Epithelial cell of prostate (primary cell): ENCODE results near the gene CALHM6.
A peak's percentile ranks its signal among the peaks of the same experiment; 100 is the strongest.

Experiments used
- DNase-seq: peaks from one replicate; pipeline ENCODE4 v3.0.0-alpha.2; 2011; ENCODE audit warnings: low read depth, low spot score
- H3K27ac ChIP-seq: fragments of 450-650 bp; 2 replicates; pipeline ENCODE4 v1.5.1; 2017; ENCODE audit warnings: mild to moderate bottlenecking

The CALHM6 gene

DNA sequence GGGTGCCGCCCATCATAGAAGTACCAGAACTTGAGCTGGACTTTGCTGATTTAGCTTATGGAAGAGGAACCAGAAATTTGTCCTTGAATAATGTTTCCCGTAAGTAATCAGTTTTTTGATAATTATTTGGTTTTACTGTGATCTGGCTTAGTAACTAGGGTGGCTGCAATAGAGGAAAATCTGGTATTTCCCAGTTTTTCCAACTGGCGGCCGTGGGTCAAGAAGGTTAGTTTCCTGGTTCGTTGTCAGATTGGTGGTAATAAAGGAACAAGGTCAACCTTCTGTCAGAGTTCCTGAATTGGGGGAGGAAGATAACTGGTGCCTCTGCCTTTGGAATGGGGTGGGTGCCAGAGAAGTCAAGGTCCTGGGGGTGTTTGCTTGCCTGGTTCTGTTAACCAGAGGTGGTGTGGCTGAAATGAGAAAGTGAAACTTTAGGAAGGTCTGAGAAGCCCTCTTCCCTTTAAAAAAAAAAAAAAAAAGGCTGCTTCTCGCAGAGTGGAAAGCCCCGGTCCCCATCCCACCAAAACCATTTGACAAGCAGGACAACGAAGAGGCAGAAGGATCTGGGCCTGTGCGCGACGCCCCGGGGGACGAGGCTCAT is at the start of gene CALHM6:
TSS of gene CALHM6 (plus strand) at position 45 of the 601 bp plus-strand sequence. CDS start at position 600, 555 bp downstream.
- H3K27ac ChIP-seq: no peak within 1 kb of the TSS
- DNase-seq: no peak

DNA sequence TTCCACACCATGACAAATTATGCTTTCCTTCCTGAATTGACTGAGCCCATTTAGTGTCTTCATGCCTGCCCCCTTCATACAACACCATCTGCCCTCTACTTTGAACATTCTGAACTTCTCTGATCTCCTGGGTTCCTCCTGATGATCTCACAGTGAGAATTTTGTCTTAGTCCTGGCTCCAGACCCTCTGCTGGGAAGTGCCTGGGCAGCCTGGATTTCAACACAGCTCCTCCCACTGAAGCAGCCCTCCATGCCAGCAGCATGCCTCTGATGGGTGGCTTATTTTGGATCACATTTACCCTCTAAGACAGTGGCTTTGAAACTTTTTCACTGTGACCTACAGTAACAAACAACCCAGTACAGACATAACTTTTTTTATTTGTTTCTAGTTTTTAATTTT is 48.9 kb upstream of the CALHM6 start:
- no peak overlapping the region for H3K27ac ChIP-seq
- no peak for DNase-seq

DNA sequence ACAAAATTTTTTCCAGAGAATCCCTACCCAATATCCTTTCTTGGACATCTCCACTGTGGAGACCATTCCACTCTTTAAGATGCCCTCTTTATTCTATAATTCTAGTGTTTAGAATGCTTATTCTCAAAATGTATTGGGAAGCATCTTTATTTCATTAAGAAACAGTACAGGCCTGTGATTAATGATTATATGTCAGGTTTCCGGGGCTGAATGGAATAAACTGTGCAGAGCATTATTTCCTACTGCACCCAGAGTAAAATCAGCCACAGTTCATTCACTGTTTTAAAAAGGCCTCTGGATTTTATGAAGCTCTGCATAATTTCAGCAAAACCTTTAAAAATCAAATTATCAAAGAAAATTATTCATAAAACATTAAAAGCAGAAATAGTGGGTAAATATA is 47.8 kb upstream of the CALHM6 start:
- no peak for DNase-seq
- H3K27ac ChIP-seq: no peak overlapping the region

DNA sequence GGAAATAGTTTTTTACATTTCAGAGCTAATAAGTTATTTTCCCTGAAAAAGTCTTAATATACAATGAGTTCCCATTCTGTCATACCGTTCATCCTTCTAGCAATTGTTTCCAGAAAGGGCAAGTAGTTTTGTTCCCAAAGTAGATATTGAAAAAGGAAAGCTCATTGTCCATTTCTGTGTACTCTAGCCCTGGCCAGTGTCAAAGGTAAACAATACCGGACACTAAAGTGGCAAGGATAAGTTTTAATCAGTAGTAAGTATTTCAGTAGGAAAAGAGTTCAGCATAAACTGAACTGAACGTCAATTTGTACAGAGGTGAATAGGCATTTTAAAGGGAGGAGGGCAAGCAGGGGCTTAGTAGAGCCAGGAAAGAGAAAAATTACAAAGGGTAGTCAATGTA is 43.5 kb upstream of the CALHM6 start:
- H3K27ac ChIP-seq: no peak overlapping the region
- no peak for DNase-seq

DNA sequence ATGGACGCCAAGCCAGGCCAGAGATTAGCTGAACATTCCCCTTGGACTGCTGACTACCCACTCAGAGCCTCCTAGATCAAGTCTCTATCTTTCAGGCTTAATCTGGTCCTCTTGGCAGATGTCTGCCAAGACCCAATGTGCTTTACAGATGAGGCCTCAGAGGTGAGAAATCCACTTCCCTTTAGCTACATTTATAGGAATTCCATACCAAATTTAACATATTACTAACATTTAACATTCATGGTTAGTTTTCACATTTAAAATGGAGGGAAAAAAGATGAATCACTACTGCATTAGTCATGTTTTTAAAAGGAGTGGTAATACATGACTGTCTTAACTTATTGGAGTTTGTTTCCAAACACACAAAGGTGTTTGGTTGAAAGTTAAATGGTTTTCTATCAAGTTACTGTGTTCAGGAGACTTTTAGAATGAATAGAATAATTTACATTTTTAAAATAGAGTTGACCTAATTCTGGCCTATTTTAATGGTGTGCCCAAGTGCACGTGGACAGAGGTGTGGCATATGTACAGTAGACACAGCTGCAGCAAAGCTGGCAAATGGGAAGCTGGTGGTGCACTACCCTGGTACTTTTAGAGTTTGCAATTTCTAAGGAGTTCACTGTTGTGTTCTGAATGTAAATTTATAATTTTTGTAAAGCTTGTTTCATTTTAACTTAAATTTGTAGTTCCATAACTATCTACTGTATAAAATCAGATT is 41.9 kb upstream of the CALHM6 start:
- H3K27ac ChIP-seq: peak overlapping the region; percentile 61
- no peak for DNase-seq

DNA sequence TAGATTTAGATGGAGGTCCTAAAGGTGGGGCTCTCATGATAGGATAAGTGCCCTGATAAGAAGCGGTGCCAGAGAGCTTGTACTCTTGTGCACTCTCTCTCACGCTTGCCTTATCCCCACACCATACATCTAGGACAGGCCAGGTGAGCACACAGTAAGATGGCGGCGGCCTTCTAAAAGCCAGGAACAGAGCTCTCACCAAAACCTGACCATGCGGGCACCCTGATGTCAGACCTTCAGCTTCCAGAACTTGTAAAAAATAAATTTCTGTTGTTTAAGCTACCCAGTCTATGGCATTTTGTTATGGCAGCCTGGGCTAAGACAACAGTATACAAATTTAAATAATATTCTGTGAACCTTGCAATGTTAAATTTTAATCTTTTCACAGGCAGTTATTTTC is 40.8 kb upstream of the CALHM6 start:
- no peak for DNase-seq
- H3K27ac ChIP-seq: no peak overlapping the region

DNA sequence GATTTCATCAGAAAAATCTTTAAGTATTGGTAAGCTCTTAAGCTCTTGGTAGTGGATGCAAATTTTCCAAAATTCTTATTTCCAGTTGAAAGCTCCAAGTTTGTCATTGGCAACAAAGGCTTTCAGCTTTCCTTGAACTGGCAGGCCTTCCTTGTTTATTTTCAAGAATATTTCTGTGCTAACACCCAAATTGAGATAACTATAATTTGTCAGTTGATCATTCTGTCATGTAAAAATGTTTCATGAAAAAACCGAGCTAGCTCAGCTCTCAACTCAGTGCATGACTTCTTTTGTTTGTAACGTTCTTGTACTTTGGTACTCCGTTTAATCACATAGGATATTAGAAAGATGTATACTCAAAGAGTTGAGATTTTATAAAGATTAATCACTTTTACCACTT is 38.9 kb upstream of the CALHM6 start:
- DNase-seq: no peak
- H3K27ac ChIP-seq: no peak overlapping the region

DNA sequence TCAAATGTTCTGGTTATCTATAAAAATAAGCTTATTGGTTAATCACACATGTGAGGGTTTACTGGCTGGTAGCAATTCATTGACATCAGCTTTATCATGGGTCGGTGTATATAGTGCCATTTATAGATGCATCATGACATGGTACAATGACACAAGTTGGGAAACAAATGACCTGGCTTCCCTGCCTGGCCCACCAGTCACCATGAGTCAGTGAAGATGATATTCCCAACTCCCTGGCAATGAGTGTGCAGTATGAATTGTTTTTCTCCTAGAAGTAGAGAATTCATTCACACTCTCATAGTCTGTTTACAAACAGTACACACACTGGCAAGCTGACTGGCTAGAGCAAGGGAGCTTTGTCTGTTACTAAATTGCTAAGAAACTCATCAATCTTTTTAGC is 37.2 kb upstream of the CALHM6 start:
- DNase-seq: no peak
- peak overlapping the region; percentile 70 for H3K27ac ChIP-seq

DNA sequence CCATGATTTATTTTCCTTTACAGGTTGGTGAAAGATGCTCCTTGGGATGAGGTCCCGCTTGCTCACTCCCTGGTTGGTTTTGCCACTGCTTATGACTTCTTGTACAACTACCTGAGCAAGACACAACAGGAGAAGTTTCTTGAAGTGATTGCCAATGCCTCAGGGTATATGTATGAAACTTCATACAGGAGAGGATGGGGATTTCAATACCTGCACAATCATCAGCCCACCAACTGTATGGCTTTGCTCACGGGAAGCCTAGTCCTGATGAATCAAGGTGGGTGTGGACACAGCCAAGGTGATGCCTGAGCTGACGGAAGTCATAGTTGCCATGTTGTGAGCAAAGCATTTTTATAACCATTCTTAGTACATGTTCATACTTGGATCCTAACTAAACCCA is 34.6 kb upstream of the CALHM6 start:
- peak; percentile 92 for DNase-seq
- peak overlapping the region; percentile 70 for H3K27ac ChIP-seq

DNA sequence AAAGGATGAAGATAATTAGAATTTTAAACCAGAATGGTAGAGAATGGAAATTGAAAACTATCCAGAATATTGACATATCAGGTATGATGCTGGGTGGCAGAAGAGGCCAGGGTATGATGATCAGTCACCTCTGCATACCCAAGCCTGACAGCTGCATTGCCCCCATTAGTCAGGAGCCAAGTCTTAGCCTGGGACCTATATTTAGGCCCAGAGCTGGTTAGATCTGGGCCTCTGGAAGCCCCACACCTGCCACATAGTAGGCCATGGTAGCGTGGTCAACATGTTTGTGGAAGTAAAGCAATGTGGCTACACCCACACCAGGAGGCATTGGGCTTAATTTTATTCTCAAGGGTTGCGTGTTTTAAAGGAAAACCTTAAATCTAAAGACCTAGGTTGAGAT is 32.1 kb upstream of the CALHM6 start:
- H3K27ac ChIP-seq: no peak overlapping the region
- no peak for DNase-seq

DNA sequence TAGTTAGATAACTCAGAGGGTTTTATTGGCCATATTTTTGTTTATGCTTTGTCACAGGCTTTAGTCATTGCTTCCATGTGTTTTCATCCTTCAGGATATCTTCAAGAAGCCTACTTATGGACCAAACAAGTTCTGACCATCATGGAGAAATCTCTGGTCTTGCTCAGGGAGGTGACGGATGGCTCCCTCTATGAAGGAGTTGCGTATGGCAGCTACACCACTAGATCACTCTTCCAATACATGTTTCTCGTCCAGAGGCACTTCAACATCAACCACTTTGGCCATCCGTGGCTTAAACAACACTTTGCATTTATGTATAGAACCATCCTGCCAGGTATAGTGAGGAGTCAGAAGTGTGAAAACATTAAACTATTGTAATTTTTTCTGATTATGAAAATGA is 30.3 kb upstream of the CALHM6 start:
- H3K27ac ChIP-seq: no peak overlapping the region
- no peak for DNase-seq

DNA sequence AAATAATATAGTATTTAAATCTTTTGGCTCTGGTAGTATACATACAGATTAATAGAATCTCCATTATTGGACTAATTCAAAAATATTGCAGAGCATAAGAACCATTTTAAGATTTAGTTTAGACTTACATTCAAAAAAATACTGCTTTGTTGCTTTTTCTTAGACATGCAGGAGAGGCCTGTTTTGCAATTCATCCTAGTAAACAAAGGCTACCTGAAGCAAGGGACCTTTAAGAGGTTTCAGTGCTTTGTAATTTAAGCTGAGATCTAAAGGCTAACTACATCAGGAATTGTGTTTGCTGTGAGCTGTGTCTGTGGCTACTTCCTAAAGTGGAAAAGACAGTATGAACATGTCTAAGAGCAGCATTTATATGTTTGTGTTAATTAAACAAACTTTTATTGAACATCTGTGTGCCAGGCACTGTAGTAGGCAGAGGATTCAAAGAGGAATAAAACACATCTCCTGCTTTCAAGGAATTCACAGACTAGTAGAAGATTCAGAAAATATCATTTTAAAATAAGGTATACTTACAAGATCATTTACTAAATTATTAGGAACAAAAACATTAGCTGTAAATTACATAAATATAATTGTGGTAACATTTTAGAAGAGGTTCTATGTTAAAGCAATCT is 29.1 kb upstream of the CALHM6 start:
- no peak overlapping the region for H3K27ac ChIP-seq

DNA sequence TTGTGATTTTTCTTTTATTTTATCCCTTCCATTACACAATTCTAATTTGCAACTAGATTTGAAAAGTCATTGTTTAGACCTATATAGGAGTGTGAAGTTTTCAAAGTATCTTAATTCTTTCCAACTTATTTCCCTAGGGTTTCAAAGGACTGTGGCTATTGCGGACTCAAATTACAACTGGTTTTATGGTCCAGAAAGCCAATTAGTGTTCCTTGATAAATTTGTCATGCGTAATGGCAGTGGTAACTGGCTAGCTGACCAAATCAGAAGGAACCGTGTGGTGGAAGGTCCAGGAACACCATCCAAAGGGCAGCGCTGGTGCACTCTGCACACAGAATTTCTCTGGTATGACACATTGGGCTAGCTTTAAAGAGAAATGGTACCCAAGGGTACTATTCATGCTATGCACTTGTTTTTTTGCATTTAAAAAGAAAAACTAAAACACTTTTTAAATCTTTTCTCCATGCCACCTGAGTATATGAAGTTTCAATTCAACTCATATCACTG is 27.9 kb upstream of the CALHM6 start:
- no peak overlapping the region for H3K27ac ChIP-seq
- DNase-seq: no peak

More for the DNA sequence above, 29.1 kb upstream of the CALHM6 start:
- no peak for DNase-seq

DNA sequence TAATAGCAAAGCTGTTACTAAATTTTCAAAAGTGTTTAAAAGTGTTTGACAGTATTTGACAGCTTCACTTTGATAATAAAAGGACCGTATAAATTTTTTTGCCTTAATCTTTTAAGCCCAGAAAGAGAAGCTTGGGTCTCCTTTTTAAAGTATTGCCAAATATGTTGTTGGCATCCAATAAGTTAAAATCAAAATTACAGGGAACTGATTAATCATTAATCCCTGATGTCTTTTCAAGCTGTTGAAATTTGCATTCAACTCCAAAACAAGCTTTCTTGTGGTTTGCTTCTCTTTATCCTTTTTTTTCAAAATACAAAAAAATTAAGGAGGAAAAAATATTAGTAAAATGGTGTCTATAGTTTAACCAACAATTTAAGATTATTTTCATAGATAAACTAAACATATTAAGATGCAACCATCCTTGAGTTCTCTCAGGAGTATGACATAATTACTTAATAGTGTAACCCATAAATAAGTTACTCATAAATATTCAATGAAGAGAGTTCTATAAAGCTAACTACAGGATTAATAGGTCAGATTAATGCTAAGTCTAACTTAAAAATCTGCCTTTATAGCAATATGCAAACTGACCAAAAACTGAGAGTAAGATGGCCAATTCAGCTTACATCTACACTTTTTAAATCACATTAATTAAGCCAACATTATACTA is 27.0 kb upstream of the CALHM6 start:
- DNase-seq: no peak
- H3K27ac ChIP-seq: no peak overlapping the region

DNA sequence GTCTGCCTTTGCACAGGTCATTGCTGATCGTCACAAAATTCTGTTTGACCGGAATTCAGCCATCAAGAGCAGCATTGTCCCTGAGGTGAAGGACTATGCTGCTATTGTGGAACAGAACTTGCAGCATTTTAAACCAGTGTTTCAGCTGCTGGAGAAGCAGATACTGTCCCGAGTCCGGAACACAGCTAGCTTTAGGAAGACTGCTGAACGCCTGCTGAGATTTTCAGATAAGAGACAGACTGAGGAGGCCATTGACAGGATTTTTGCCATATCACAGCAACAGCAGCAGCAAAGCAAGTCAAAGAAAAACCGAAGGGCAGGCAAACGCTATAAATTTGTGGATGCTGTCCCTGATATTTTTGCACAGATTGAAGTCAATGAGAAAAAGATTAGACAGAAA is 24.6 kb upstream of the CALHM6 start:
- H3K27ac ChIP-seq: no peak overlapping the region
- DNase-seq: no peak

DNA sequence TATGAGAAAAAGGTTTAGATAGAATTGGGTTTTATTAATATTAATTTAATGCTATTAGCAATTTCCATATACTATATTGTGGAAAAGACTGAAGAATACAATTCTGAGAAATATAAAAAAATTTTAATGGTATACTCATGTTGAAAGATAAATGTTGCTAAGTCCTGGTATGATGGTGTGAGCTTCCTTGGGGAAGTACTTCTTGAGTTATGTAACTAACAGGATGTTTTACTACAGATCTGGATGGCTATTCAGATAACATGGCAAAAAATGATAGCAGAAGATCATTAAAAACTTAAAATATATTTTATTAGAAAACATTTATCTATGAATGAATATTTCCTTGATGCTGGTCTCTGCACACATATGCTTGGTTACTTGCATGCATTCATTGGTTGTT is 23.5 kb upstream of the CALHM6 start:
- no peak overlapping the region for H3K27ac ChIP-seq
- no peak for DNase-seq

DNA sequence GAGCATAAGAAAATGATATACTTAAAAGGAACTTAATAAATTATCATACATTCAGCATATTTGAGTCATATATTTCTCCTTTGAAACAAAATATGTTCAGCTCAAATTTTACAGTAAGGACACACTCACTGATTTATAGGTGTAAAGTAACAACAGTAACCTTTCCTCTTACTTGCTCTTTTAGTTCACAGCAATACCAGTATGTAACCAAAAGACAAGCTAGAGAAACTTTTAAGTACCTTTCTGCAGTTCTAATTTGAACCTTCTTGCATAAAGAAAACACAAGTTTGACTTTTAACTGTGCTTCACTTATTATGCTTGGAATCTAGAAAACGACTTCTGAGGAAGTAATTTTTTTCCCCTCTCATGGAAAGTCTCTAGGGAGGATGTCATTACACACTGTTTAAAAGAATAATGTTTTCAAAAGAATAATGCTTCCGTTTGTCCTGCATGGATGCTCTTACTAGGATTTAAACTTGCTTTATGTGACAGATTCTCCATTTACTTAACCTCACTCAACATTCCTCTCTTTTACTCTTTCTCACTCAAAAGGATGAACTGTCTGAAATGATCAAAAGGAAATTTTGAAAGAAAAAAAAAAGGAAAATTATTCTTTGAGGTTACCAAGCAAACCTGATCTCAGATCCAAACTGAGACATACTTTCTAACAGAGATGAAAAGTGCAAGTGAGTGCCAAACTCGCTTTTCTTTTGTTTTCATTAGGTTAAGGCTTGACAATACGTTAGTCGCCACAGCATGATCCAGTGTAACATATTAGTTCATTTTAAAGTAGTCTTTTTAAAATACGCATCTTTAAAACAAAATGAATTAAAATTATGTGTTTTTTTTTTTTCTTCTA is 22.4 kb upstream of the CALHM6 start:
- no peak overlapping the region for H3K27ac ChIP-seq
- DNase-seq: no peak

DNA sequence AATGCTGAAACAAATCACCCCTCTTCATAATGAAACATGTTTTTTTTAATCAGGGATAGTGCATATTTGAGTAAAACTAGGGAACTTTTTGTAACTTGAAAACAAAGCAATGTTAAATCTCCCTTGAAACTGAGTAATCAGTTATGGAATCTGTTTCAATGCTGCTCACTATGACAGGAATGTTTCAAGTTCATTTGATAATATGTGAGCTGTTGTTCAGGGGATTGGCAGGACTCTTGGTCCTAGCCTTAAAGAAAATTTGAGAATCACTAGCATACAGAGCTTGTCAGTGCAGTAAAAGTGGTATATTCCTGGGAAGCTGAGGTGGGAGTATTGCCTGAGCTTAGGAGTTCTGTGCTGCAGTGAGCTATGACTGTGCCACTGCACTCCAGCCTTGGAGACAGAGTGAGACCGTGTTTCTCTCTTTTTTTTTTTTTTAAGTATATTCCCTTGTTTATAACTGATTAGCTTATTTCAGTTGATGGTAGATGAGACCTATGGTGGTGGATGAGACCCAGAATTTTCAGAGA is 21.6 kb upstream of the CALHM6 start:
- H3K27ac ChIP-seq: no peak overlapping the region
- DNase-seq: no peak

DNA sequence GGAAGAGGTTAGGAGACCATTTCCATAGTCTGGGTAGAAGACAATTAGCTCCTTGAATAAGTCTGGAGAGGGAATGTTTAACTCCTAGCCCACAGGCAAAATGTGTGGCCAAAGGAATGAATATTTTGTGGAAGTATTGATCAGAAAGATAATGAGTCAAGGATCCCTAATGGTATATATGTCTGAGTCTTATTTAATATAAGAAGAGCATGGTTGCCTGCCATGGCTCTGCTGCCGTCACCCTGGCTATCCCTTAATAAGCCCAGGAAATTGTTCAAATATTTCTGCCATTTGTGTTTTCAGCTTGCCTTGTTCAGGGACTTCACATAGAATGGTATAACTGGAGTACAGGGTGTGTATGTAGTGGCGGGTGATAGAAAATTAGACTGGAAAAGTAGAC is 18.1 kb upstream of the CALHM6 start:
- DNase-seq: no peak
- H3K27ac ChIP-seq: no peak overlapping the region

DNA sequence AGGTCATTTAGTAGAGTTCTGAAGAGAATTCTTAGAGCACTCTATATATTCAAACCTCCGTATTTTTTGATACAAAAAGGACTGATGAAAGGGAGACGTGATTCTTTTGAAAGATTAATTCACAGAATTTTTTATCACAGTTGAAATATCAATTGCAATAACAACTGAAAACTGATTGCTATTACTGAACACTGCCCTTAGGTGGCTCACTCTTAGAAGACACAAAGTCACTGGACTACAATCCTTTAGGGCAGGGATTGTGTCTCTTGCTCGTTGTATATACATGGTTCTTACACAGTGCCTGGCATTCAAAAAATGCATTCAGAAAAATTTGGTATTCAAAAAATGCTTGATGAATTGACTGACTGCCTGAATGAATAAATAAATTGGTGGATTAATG is 17.1 kb upstream of the CALHM6 start:
- no peak for DNase-seq
- no peak overlapping the region for H3K27ac ChIP-seq
